ENCODE data around the gene TIMM29.

Gene TIMM29

DNA sequence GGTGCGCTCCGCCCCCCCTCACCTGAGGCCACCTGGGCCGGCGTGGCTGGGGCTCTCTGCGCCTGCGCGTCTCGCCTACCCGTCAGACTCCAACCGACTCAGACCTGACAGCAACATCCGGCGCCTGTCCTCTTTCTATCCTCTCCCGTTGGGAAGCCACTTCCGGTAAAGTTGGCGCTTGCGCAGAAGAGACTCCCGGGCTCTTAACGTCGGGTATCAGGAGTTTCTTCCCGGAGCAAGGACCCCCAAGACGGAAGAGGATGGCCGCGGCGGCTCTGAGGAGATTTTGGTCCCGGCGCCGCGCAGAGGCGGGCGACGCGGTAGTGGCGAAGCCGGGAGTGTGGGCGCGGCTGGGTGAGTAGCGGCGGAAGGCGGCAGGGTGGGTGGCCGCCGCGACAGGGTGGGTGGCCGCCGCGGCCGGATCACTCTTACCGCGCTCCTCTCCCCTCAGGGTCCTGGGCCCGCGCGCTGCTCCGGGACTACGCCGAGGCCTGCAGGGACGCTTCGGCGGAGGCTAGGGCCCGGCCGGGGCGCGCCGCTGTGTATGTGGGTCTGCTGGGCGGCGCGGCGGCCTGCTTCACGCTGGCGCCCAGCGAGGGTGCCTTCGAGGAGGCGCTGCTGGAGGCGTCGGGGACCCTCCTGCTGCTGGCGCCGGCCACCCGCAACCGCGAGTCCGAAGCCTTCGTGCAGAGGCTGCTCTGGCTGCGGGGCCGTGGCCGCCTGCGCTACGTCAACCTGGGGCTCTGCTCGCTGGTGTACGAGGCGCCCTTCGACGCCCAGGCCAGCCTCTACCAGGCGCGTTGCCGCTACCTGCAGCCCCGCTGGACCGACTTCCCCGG, at the start of gene TIMM29, which contains the start of gene YIPF2:
TSS of gene TIMM29 (plus strand) at position 249 of the 839 bp plus-strand sequence. CDS start at position 261, 12 bp downstream.
TSS of gene YIPF2 (minus strand) at position 77 of the 839 bp plus-strand sequence. CDS start 229 bp downstream, outside the sequence.
- peak; percentile 75 to 90 for DNase-seq (ENCODE audit: low read depth in 2 of 2)

DNA sequence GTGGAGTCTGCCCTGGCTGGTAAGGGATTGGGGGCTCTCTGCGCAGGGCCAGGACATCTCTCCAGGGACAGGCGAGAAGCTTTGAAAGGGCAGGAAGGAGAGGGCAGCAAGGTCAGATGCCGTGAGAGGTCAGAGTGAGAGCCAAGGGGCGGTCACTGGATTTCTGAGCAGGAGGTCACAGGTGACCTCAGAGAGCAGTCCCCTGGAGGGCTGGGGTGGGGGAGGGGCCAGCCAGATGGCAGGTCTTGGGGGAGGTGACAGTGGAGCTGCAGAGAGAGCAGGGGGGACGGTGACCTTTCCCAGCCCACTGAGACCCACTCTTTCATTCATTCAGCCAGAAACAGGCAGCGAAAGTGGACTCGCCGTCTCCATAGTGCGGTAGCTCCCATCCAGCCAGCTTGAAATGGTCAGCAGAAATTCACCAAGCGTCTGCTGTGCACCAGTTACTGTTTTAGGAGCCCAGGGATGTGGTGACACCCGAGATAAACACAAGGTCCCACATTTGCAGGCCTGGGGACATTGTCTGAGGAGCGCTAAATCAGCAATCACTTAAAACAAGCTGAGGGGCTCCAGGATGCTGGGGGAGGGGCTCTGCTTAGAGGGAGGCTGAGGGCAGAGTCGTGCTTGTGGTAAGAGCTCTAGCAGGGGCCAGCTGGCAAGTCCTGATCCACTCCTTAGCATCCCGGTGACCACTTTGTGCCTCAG, 47.1 kb upstream of the TIMM29 start:
- DNase-seq (ENCODE audit: low read depth in 2 of 2): no peak

GRCh38 chr19:10882108-10882457, 46.5 kb upstream of the TIMM29 start:
- DNase-seq (ENCODE audit: low read depth in 2 of 2): no peak

DNA sequence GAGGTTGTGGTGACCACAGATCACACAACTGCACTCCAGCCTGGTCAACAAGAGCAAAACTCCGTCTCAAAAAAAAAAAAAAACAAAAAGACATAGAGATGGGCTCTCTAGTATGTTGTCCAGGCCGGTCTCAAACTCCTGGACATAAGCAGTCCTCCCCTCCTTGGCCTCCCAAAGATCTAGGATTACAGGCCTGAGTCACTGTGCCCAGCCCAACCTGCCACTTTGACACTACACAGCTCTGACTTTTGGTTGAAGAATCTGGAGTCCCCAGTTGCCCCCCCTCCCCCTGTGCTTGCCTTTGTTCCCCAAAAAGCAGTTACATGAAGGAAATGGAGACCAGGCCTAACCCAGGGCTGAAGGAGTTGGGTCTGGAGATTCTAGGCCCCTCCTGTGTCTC, 44.3 kb upstream of the TIMM29 start:
- DNase-seq (ENCODE audit: low read depth in 2 of 2): no peak

GRCh38 chr19:10885201-10886169, 43.1 kb upstream of the TIMM29 start:
- no peak for DNase-seq (ENCODE audit: low read depth in 2 of 2)

DNA sequence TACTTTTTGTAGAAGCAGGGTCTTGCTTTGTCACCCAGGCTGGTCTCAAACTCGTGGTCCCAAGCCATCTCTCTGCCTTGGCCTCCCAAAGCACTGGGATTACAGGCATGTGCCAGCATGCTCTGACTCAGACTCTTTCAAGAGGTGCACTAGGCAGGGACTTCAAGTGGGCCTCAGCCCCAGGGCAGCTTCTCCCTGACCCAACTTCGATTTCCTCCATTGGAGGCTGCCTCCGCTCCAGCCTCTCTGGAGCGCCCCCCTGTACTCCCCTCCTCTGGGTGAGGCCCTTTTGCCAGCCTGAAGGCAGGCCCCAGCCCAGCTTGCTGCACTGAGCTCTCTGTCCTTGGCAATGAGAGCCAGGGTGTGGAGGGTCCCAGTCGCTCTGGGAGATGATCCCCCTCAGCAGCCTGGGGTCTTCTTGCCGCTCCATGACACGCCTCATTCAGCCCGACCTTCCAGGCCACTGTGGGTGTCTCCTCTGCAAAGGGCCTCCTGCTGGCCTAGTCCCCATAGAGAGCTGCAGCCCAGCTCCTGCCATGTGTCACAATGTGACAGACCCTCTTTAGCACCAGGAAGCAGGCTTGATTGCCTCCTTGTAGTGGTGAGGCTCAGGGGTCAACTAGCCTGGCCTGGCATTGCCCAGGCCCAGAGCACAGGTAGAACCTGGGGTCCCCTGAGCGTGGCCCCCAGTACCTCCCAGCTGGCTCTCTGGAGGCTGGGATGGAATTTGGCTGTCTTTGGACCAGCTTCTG, 40.8 kb upstream of the TIMM29 start:
- no peak for DNase-seq (ENCODE audit: low read depth in 2 of 2)

- DNase-seq (ENCODE audit: low read depth in 2 of 2): no peak
Measured at GRCh38 chr19:10888421-10888866, 40.2 kb upstream of the TIMM29 start.

- no peak for DNase-seq (ENCODE audit: low read depth in 2 of 2)
Measured at GRCh38 chr19:10889880-10890279, 38.7 kb upstream of the TIMM29 start.

DNA sequence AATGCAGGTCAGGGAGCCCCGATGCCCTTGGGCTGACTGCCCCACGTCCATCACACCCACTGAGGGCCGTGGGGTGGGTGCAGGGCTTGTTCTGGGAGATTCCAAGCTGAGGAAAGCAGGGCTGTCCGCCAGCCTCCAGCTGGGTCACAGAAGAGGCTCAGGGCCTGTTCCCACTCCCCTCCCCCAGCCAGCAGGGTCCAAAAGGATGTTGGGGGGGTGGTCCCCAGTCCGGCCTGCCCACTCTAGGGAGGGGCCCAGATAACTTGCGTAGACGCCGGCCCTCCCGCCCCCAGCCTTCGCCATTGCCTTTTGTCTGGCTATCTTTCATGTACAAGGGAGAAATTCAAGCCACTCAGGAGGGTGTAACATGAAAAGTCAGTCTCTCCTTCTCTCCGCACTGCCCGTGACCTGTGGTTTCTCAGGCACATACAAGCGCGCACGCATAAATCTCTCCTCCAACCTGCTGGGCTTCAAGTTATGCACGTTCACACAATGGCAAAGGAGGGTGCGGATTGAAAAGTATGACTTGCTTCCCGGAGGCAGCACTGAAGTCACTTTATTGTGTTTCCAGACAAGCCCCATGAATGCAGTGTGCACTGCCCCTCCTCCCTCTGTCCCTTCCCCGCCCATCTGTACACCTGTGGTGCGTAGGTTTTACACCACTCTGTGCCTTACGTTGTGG, 37.1 kb upstream of the TIMM29 start:
- no peak for DNase-seq (ENCODE audit: low read depth in 2 of 2)

- no peak for DNase-seq (ENCODE audit: low read depth in 2 of 2)
Measured at GRCh38 chr19:10892256-10892655, 36.4 kb upstream of the TIMM29 start.

DNA sequence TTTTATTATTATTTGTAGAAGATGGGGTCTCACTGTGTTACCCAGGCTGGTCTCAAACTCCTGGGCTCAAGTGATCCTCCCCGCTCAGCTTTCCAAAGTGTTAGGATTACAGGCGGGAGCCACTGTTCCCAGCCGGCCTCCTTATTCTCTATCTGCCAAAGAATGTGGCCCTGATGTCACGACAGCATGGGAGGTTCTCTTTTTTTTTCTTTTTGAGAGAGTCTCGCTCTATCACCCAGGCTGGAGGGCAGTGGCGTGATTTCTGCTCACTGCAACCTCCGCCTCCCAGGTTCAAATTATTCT, 33.7 kb upstream of the TIMM29 start:
- DNase-seq (ENCODE audit: low read depth in 2 of 2): no peak

DNA sequence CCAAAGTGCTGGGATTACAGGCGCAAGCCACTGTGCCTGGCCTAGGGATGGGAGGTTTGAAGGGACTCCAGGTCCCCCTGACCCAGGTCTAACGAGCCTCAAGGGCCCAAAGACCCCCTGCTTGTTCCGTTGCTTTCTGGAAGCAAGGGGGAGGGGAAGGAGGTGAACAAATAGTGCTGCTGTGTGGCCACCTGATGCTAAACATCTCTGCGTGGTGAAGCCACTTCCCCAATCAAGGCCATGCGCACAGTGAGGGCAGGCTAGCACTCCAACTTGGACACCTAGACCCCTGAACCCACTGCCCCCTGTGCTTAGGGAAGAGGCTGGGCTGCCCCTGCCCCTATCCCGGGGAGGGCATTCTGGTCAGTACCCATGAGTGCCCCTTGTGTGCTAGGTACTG, 33.2 kb upstream of the TIMM29 start:
- no peak for DNase-seq (ENCODE audit: low read depth in 2 of 2)

DNA sequence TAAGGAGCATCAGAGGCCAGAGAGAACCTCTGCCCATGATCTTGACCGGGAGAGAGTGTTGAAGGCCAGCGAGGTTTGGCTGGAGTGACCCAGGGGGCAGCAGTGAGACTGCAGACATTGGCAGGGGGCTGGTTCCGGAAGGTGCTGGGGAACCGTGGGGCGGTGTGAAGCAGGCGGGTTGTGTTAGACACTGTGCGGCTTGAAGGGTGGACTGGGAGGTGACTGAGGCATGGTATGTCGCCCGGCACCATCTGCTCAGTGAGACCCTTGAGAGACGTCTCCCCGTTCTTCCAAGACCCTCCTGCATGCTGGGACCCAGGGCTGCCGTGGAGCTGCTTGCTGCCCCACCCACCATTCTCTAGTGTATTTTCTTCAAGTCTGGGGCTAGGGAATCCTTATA, 32.7 kb upstream of the TIMM29 start:
- no peak for DNase-seq (ENCODE audit: low read depth in 2 of 2)

DNA sequence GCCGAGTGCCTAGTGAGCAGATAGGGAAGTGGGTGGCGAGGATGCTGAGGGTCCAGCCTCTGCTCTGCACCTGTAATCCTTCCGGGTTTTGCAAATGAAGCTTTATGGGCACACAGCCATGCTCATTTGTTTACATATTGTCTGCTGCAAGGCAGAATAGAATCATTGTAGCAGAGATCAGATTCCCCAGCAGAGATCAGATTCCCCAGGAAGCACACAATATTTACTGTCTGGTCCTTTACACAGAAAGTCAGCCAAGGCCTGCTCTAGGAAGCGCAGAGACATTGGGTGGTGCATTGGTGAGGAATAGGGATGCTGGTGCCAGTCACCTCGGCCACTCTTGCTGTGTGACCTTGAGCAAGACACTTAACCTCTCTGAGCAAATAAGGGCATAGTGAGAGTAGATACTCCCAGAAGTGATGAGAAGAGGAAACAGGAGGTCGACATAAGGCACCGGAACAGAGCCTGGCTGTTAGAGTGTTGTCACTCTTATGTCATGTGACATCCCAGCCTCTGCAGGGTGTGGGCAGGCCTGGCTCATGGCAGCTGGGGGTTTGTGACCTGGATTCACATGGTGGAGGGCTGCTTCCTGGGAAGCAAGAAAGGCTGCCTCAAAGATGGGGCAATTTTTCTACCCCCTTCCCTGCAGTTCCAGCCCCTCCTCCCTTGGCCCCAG, 31.6 kb upstream of the TIMM29 start:
- no peak for DNase-seq (ENCODE audit: low read depth in 2 of 2)

GRCh38 chr19:10898633-10899032, 30.0 kb upstream of the TIMM29 start:
- no peak for DNase-seq (ENCODE audit: low read depth in 2 of 2)

DNA sequence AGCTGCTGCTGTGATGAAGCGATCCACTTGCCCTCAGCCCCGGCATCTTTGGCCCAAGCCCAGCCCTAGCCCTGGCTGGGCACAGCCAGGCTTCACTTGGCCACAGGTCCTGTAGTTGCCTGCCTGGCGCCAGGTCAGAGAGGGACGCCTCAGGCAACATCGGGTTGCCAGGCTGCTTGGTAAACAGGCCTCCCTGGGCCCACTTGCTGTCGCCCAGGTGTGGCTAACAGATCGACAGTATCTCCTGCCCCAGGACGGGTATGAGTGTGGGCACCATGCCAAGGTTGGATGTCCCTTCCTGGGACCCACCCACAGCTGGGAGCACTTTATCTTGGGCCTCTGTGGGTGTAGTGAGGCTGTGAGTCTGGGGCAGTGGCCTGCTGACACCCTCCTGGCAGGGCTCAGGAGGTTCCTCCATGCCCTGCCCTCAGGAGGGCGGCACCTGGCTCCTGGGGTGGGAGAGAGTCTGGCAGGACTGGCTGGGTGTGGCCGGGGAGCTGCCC, 29.4 kb upstream of the TIMM29 start:
- no peak for DNase-seq (ENCODE audit: low read depth in 2 of 2)

GRCh38 chr19:10907925-10908324, 20.7 kb upstream of the TIMM29 start:
- no peak for DNase-seq (ENCODE audit: low read depth in 2 of 2)

- DNase-seq (ENCODE audit: low read depth in 2 of 2): no peak
Measured at GRCh38 chr19:10908380-10908960, 20.1 kb upstream of the TIMM29 start.

GRCh38 chr19:10911579-10912363, 16.8 kb upstream of the TIMM29 start:
- DNase-seq (ENCODE audit: low read depth in 2 of 2): no peak

Data from stimulated activated CD8-positive, alpha-beta memory T cell treated with anti-CD3 and anti-CD28 coated beads, Interleukin-2, amount 100 ng/mL, for 1 hour (primary cell).